Central memory CD4-positive, alpha-beta T cell (primary cell): ENCODE data around the gene HS3ST2.
"Not testable (repeated sequence)": the region's sequence is repeated elsewhere in the genome, so short reads cannot be mapped to it uniquely, and the experiment has no call there.

Experiments used
- DNase-seq: peaks from one replicate; pipeline ENCODE4 v3.0.0; 2022

Gene HS3ST2

GRCh38 chr16:22939744-22940363 lies 125.9 kb downstream of the HS3ST2 start:
- DNase-seq = not testable (repeated sequence)

- no peak for DNase-seq
Observed at GRCh38 chr16:22941970-22942501, 128.1 kb downstream of the HS3ST2 start.

GRCh38 chr16:22942811-22943210 lies 128.8 kb downstream of the HS3ST2 start:
- no peak for DNase-seq

GRCh38 chr16:22945361-22945760 lies 131.4 kb downstream of the HS3ST2 start:
- DNase-seq = no peak

- DNase-seq = no peak
Observed at GRCh38 chr16:22946433-22946832, 132.5 kb downstream of the HS3ST2 start.

GRCh38 chr16:22948058-22948602 lies 134.2 kb downstream of the HS3ST2 start:
- DNase-seq = no peak

GRCh38 chr16:22948603-22949368 lies 134.8 kb downstream of the HS3ST2 start:
- peak; percentile 1 for DNase-seq

GRCh38 chr16:22955461-22956070 lies 141.6 kb downstream of the HS3ST2 start:
- no peak for DNase-seq

GRCh38 chr16:22961206-22961605 lies 147.2 kb downstream of the HS3ST2 start:
- DNase-seq = no peak

- no peak for DNase-seq
Observed at GRCh38 chr16:22962905-22963304, 148.9 kb downstream of the HS3ST2 start.
